Purkinje cell (primary cell): ENCODE results near the gene ACP7. TPM values are rescaled to one million over a fixed set of nuclear protein-coding genes. Genes with fewer than 3 reads are reported as not detected.

Source experiments
- polyA plus RNA-seq: library from polyadenylated mRNA; unstranded; fragments of >200 nt; fragmentation: Nextera tagmentation; gene quantifications from 2 replicates; pipeline ENCODE4 v1.2.1, GENCODE V29; 2014

ACP7 gene
- polyA plus RNA-seq: not detected in 2 replicates

GRCh38 chr19:39083983-39084731, at the start of gene ACP7:
TSS of gene ACP7 (plus strand) at chr19:39084368. CDS start at chr19:39085270, 902 bp downstream.

GRCh38 chr19:39125554-39126311, 41.6 kb downstream of the ACP7 start, which contains the start of gene PAK4:
TSS of gene PAK4 (plus strand) at chr19:39125786. CDS start at chr19:39169554, 43,768 bp downstream.

Other genes with a start within 250 kb of the ACP7 start
- 52.1 and 68.7 TPM in 2 replicates for gene HNRNPL, start 234.4 kb upstream of the ACP7 start, polyA plus RNA-seq
- 0.39 TPM in 1 of 2 replicates, not detected in the other for gene RINL, start 206.1 kb upstream of the ACP7 start, polyA plus RNA-seq
- gene SIRT2, start 184.8 kb upstream of the ACP7 start, polyA plus RNA-seq: 6.7 and 9.9 TPM in 2 replicates
- 2.4 and 3.0 TPM in 2 replicates for gene NFKBIB, start 184.4 kb upstream of the ACP7 start, polyA plus RNA-seq
- not detected in 2 replicates for gene CCER2, start 172.2 kb upstream of the ACP7 start, polyA plus RNA-seq
- gene SARS2, start 153.6 kb upstream of the ACP7 start, polyA plus RNA-seq: 10.6 and 17.0 TPM in 2 replicates
- 22.1 and 35.8 TPM in 2 replicates for gene MRPS12, start 153.4 kb upstream of the ACP7 start, polyA plus RNA-seq
- 1.7 and 2.7 TPM in 2 replicates for gene FBXO17, start 108.6 kb upstream of the ACP7 start, polyA plus RNA-seq
- gene FBXO27, start 51.8 kb upstream of the ACP7 start, polyA plus RNA-seq: 2.2 and 2.7 TPM in 2 replicates
- gene PAK4, start 41.4 kb downstream of the ACP7 start, polyA plus RNA-seq: 0.22 and 2.0 TPM in 2 replicates
- 0.20 TPM in 1 of 2 replicates, not detected in the other for gene NCCRP1, start 112.6 kb downstream of the ACP7 start, polyA plus RNA-seq
- gene SYCN, start 119.9 kb downstream of the ACP7 start, polyA plus RNA-seq: not detected in 2 replicates
- gene IFNL3, start 160.6 kb downstream of the ACP7 start, polyA plus RNA-seq: 0.81 TPM in 1 of 2 replicates, not detected in the other
- not detected in 2 replicates for gene IFNL4, start 164.5 kb downstream of the ACP7 start, polyA plus RNA-seq
- gene IFNL2, start 184.0 kb downstream of the ACP7 start, polyA plus RNA-seq: not detected in 2 replicates
- gene IFNL1, start 212.0 kb downstream of the ACP7 start, polyA plus RNA-seq: not detected in 2 replicates
- gene LRFN1, start 236.5 kb downstream of the ACP7 start, polyA plus RNA-seq: 1.6 and 2.0 TPM in 2 replicates